Panc1 (cell line): ENCODE data around the gene PTMS.

Experiments used
- CTCF ChIP-seq: fragments of 450-650 bp; IDR thresholded peaks from 2 replicates; pipeline ENCODE4 v1.5.1; 2017; ENCODE audit warnings: mild to moderate bottlenecking
- POLR2AphosphoS5 ChIP-seq: IDR thresholded peaks from 2 replicates; pipeline ENCODE4 v1.6.1; 2012; ENCODE audit warnings: mild to moderate bottlenecking, low read depth, low read length, moderate library complexity

- no peak for TF ChIP-seq POLR2AphosphoS5
- TF ChIP-seq CTCF = no peak
These were observed 4.4 kb downstream of the PTMS start for GRCh38 chr12:6770600-6770999.
